HepG2 (cell line): ENCODE data around the gene PIGZ.

Source experiments
- CC2D1A ChIP-seq: sonication (generic); formaldehyde crosslinking; IDR thresholded peaks from 2 replicates; pipeline ENCODE4 v1.8.1; 2023; ENCODE audit warnings: mild to moderate bottlenecking, missing genetic modification reagents
- CTCF ChIP-seq: sonication (generic); formaldehyde crosslinking; IDR thresholded peaks from 2 replicates; pipeline ENCODE4 v1.5.0; 2020; ENCODE audit warnings: mild to moderate bottlenecking, missing genetic modification reagents, moderate library complexity
- KDM1A ChIP-seq: IDR thresholded peaks from 2 replicates; pipeline ENCODE4 v1.6.1; 2016; ENCODE audit warnings: missing compliant biosample characterization
- MAFG ChIP-seq: sonication (generic); formaldehyde crosslinking; IDR thresholded peaks from 2 replicates; pipeline ENCODE4 v1.5.1; 2020; ENCODE audit warnings: mild to moderate bottlenecking, missing genetic modification reagents
- NFYB ChIP-seq: sonication (generic); formaldehyde crosslinking; IDR thresholded peaks from 2 replicates; pipeline ENCODE4 v1.4.0; 2020; ENCODE audit warnings: missing genetic modification reagents
- NR3C1 ChIP-seq: sonication (generic); formaldehyde crosslinking; IDR thresholded peaks from 2 replicates; pipeline ENCODE4 v1.4.0; 2020; ENCODE audit warnings: missing genetic modification reagents
- TEF ChIP-seq: sonication (generic); formaldehyde crosslinking; IDR thresholded peaks from 2 replicates; pipeline ENCODE4 v1.5.0; 2020; ENCODE audit warnings: missing genetic modification reagents
- ZSCAN29 ChIP-seq: sonication (generic); formaldehyde crosslinking; conservative IDR thresholded peaks from 2 replicates; pipeline ENCODE4 v1.4.0; 2020; ENCODE audit warnings: mild to moderate bottlenecking, missing genetic modification reagents

DNA sequence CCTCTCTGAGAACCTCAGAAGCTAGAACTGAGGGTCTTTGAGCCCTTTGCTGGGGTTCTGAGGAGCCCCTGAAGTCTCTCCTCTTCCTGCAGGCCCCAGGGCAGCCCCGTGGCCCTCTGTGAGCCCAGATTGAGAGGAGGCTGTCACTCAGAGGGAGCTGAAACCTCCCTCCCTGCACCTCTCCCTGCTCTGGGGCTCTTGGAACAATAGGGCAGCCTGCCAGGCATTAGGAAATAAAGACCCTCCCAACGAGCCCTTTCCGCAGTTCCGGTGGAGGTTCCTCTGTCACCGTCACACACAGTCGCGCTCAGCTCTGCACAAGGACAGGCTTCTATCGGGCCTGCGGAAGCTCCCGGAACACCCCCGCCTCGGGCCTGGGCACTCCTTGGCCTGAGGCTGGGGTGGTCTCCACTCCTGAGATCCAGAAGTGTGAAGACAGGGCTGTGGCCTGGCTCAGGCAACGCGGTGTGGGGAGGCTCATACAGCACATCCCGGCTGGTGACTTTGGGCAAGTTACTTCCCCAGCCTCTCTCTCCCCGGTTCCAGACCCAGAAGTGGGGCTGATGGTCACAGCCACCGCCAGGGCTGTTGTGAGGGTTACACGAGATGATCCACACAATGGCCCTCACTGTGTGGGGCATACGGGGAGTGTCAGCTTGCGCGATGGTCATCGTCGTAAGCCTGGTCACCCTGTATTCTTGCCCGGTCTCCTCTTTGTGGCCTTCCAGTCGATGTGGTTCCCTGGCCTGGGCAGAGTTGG lies 43.3 kb upstream of the PIGZ start:
- TF ChIP-seq MAFG (CRISPR knock-in tag) (no peak), ZSCAN29 (CRISPR knock-in tag) (no peak), NFYB (no peak), TEF (CRISPR knock-in tag) (no peak), NR3C1 (CRISPR knock-in tag) (no peak), KDM1A (CRISPR knock-in tag) (no peak), CTCF (CRISPR knock-in tag) (no peak), CC2D1A (no peak)
